GM23338 (cell line): Measurements from ENCODE around the gene MAOA. TPM values are rescaled to one million over a fixed set of nuclear protein-coding genes. Genes with fewer than 3 reads are reported as not detected.

Experiments used
- ATAC-seq: fragments of 200-7000 bp; cut with Tn5 transposase; 3 replicates; pipeline ENCODE4 v1.9.1; 2020
- DNase-seq: peaks from one replicate; pipeline ENCODE4 v3.0.0-alpha.2; 2015; ENCODE audit warnings: low spot score
- H2AFZ ChIP-seq: fragments of 200-600 bp; sonication (generic); 2 replicates; pipeline ENCODE4 v1.8.0; 2016; ENCODE audit warnings: antibody characterized with exemption, mild to moderate bottlenecking, moderate library complexity
- H3F3A ChIP-seq: fragments of 200-600 bp; sonication (generic); replicated peaks from 2 replicates; pipeline ENCODE4 v1.8.0; 2017; ENCODE audit warnings: antibody characterized with exemption, mixed run types, low read depth
- H3K27ac ChIP-seq: fragments of 200-600 bp; sonication (generic); 2 replicates; pipeline ENCODE4 v1.6.1; 2016; ENCODE audit warnings: low read depth
- H3K27me3 ChIP-seq: fragments of 200-600 bp; sonication (generic); 2 replicates; pipeline ENCODE4 v1.8.0; 2016; ENCODE audit warnings: mild to moderate bottlenecking, mixed run types, moderate library complexity; ENCODE audit not compliant: insufficient read depth
- H3K36me3 ChIP-seq: fragments of 200-600 bp; sonication (generic); 2 replicates; pipeline ENCODE4 v1.8.0; 2016; ENCODE audit warnings: mild to moderate bottlenecking; ENCODE audit not compliant: insufficient read depth
- H3K4me1 ChIP-seq: fragments of 200-600 bp; sonication (generic); 2 replicates; pipeline ENCODE4 v1.8.0; 2016; ENCODE audit warnings: mild to moderate bottlenecking, moderate library complexity; ENCODE audit not compliant: insufficient read depth
- H3K4me2 ChIP-seq: fragments of 200-600 bp; sonication (generic); 2 replicates; pipeline ENCODE4 v1.7.1; 2017; ENCODE audit warnings: mixed run types
- H3K4me3 ChIP-seq: fragments of 200-600 bp; sonication (generic); 2 replicates; pipeline ENCODE4 v1.6.1; 2016; ENCODE audit warnings: mixed run types
- H3K79me2 ChIP-seq: fragments of 200-600 bp; sonication (generic); replicated peaks from 2 replicates; pipeline ENCODE4 v1.8.0; 2017; ENCODE audit warnings: mild to moderate bottlenecking; ENCODE audit not compliant: insufficient read depth
- H3K9me2 ChIP-seq: fragments of 200-600 bp; sonication (generic); 2 replicates; pipeline ENCODE4 v1.8.0; 2017; ENCODE audit not compliant: insufficient read depth
- H4K20me1 ChIP-seq: fragments of 200-600 bp; sonication (generic); replicated peaks from 2 replicates; pipeline ENCODE4 v1.8.0; 2017; ENCODE audit warnings: mild to moderate bottlenecking; ENCODE audit not compliant: insufficient read depth
- H3K27ac Mint-ChIP-seq: 2 replicates; pipeline ENCODE4 v1.8.0; 2020; ENCODE audit warnings: inconsistent platforms, mild to moderate bottlenecking, moderate library complexity, mixed read lengths
- H3K27me3 Mint-ChIP-seq: 3 replicates; pipeline ENCODE4 v1.8.0; 2022; ENCODE audit warnings: low read depth, mild to moderate bottlenecking, moderate library complexity, mixed read lengths, inconsistent platforms; ENCODE audit not compliant: insufficient read depth, poor library complexity
- H3K36me3 Mint-ChIP-seq: 3 replicates; pipeline ENCODE4 v1.8.0; 2021; ENCODE audit warnings: low read depth, mild to moderate bottlenecking, inconsistent platforms, moderate library complexity, mixed read lengths
- H3K4me1 Mint-ChIP-seq: 3 replicates; pipeline ENCODE4 v1.8.0; 2020; ENCODE audit warnings: mild to moderate bottlenecking, inconsistent platforms, mixed read lengths
- H3K4me3 Mint-ChIP-seq: 3 replicates; pipeline ENCODE4 v1.8.0; 2021; ENCODE audit warnings: moderate library complexity, mild to moderate bottlenecking, inconsistent platforms, mixed read lengths
- H3K9me3 Mint-ChIP-seq: 3 replicates; pipeline ENCODE4 v1.8.0; 2020; ENCODE audit warnings: moderate library complexity, mild to moderate bottlenecking, inconsistent platforms, mixed read lengths
- ETS1 ChIP-seq: IDR thresholded peaks from 2 replicates; pipeline ENCODE4 v1.6.1; 2016; ENCODE audit warnings: antibody characterized with exemption
- EZH2 ChIP-seq: fragments of 200-600 bp; sonication (generic); IDR thresholded peaks from one replicate; pipeline ENCODE4 v1.8.0; 2017; ENCODE audit warnings: antibody characterized with exemption, mild to moderate bottlenecking, low read depth; ENCODE audit not compliant: unreplicated experiment
- EZH2phosphoT487 ChIP-seq: fragments of 200-600 bp; sonication (generic); IDR thresholded peaks from one replicate; pipeline ENCODE4 v1.8.1; 2018; ENCODE audit warnings: antibody characterized with exemption; ENCODE audit not compliant: unreplicated experiment
- NANOG ChIP-seq: IDR thresholded peaks from 2 replicates; pipeline ENCODE4 v1.6.1; 2016; ENCODE audit warnings: antibody characterized with exemption, borderline replicate concordance
- POLR2AphosphoS5 ChIP-seq: IDR thresholded peaks from 2 replicates; pipeline ENCODE4 v1.6.1; 2016; ENCODE audit warnings: antibody characterized with exemption, low read depth
- REST ChIP-seq: IDR thresholded peaks from one replicate; pipeline ENCODE4 v1.6.1; 2018; ENCODE audit warnings: antibody characterized with exemption; ENCODE audit not compliant: unreplicated experiment
- ZNF331 ChIP-seq: fragments of 250-450 bp; sonication (Bioruptor Pico); IDR thresholded peaks from 2 replicates; pipeline ENCODE4 v1.5.0; 2020; ENCODE audit warnings: low read depth, mild to moderate bottlenecking, moderate library complexity
- ZNF462 ChIP-seq: fragments of 250-450 bp; sonication (Bioruptor Pico); IDR thresholded peaks from 2 replicates; pipeline ENCODE4 v1.5.0; 2020; ENCODE audit warnings: mild to moderate bottlenecking, moderate library complexity
- polyA plus RNA-seq: library from polyadenylated mRNA; unstranded; fragments of >200 nt; fragmentation: Nextera tagmentation; extraction: Ambion mirVana; gene quantifications from 2 replicates; pipeline ENCODE4 v1.2.1, GENCODE V29; 2016
- total RNA-seq: library from RNA; depleted of rRNA; stranded (reverse); fragments of >200 nt; shearing (Covaris generic); gene quantifications from 2 replicates; pipeline ENCODE4 v1.2.3, GENCODE V29; 2014

The MAOA gene
- total and polyA plus RNA-seq, 2 experiments from 2014 or later = 3.2 to 5.2 TPM

GRCh38 chrX:43677993-43678392 lies 21.9 kb downstream of the MAOA start (continued):
- TF ChIP-seq REST (no peak), POLR2AphosphoS5 (no peak), ZNF331 (CRISPR knock-in tag) (no peak), EZH2 (no peak), NANOG (no peak)

GRCh38 chrX:43679058-43679457 lies 23.0 kb downstream of the MAOA start:
- Mint-ChIP-seq H3K9me3 (peaks cover 17% of the 10 kb centered on the region; the same call in 2 of the 3 replicates), H3K4me1 (no peaks in the 10 kb centered on the region), H3K27me3 (no peaks in the 10 kb centered on the region), H3K27ac (no peak overlapping the region), H3K36me3 (peaks cover 7% of the 10 kb centered on the region), H3K4me3 (no peak overlapping the region)
- Histone ChIP-seq H3K9me2 (no peaks in the 10 kb centered on the region), H3K4me1 (no peaks in the 10 kb centered on the region), H3K27me3 (no peaks in the 10 kb centered on the region), H4K20me1 (no peaks in the 10 kb centered on the region), H2AFZ (no peak overlapping the region), H3F3A (no peaks in the 10 kb centered on the region), H3K4me3 (no peak overlapping the region), H3K27ac (no peak overlapping the region), H3K36me3 (no peaks in the 10 kb centered on the region), H3K4me2 (no peak overlapping the region), H3K79me2 (no peaks in the 10 kb centered on the region)
- DNase-seq = no peak
- no peak for ATAC-seq
- TF ChIP-seq ZNF462 (CRISPR knock-in tag) (no peak), REST (no peak), EZH2phosphoT487 (no peak), ETS1 (no peak), ZNF331 (CRISPR knock-in tag) (no peak)
